GM12878 (cell line): ENCODE data around the gene HIRIP3. TPM values are rescaled to one million over a fixed set of nuclear protein-coding genes. Genes with fewer than 3 reads are reported as not detected.

ENCODE experiments used
- ATAC-seq: fragments of 200-7000 bp; cut with Tn5 transposase; 3 replicates; pipeline ENCODE4 v1.9.1; 2020; ENCODE audit warnings: mild to moderate bottlenecking, moderate library complexity
- BruUV-seq: library from RNA; stranded (reverse); fragments of 400-500 nt; replicated peaks from 2 replicates; lab custom pipeline; 2021; lab: Mats Ljungman, UMichigan
- CTCF ChIA-PET: fragments of 300-600 bp; sonication (Branson Sonifier 250); formaldehyde crosslinking; extraction: SDS; loops from one replicate; lab custom pipeline; 2021; ENCODE audit warnings: inconsistent platforms; lab: Yijun Ruan, JAX
- POLR2A ChIA-PET: fragments of 350-600 bp; formaldehyde crosslinking; extraction: SDS; loops from one replicate; lab custom pipeline; 2021; ENCODE audit warnings: inconsistent platforms; lab: Charles Lee
- RAD21 ChIA-PET: fragments of 300-600 bp; sonication (Branson Sonifier 250); formaldehyde crosslinking; loops from one replicate; lab custom pipeline; 2023; ENCODE audit warnings: antibody characterized with exemption; ENCODE audit not compliant: unreplicated experiment; lab: Charles Lee
- SMC1A ChIA-PET: fragments of 300-600 bp; sonication (Branson Sonifier 250); formaldehyde crosslinking; loops from one replicate; lab custom pipeline; 2023; ENCODE audit not compliant: unreplicated experiment, uncharacterized antibody; lab: Charles Lee
- DNase-seq: peaks from one replicate; pipeline ENCODE4 v3.0.0-alpha.2; 2011; ENCODE audit warnings: low read depth, low spot score
- FAIRE-seq: peaks from 3 replicates; lab custom pipeline; 2011; peaks lifted over from hg19 to GRCh38; lab: Jason Lieb, UNC
- H2AFZ ChIP-seq: 2 replicates; pipeline ENCODE4 v1.6.0; 2011; ENCODE audit warnings: low read depth, low read length, control low read depth; ENCODE audit not compliant: control insufficient read depth
- H3K27ac ChIP-seq: 2 replicates; pipeline ENCODE4 v1.5.1; 2011; ENCODE audit warnings: control low read depth; ENCODE audit not compliant: control insufficient read depth, insufficient read depth
- H3K27me3 ChIP-seq, 2 experiments: replicated peaks in 1 of 2; 2 replicates each; pipeline versions ENCODE4 v1.6.0 to v1.6.1; 2011; ENCODE audit warnings: low read length in 1 of 2; ENCODE audit not compliant: control insufficient read depth in 2 of 2, insufficient read depth in 2 of 2
- H3K36me3 ChIP-seq, 2 experiments: 2 replicates each; pipeline ENCODE4 v1.5.1; 2011; ENCODE audit warnings: low read length in 1 of 2; ENCODE audit not compliant: control insufficient read depth in 2 of 2, insufficient read depth in 2 of 2
- H3K4me1 ChIP-seq: 2 replicates; pipeline ENCODE4 v1.6.1; 2011; ENCODE audit warnings: mild to moderate bottlenecking, low read length, moderate library complexity, mixed read lengths; ENCODE audit not compliant: control insufficient read depth, insufficient read depth
- H3K4me2 ChIP-seq: 2 replicates; pipeline ENCODE4 v1.6.0; 2011; ENCODE audit warnings: control low read depth; ENCODE audit not compliant: control insufficient read depth, insufficient read depth
- H3K4me3 ChIP-seq: fragments of 200-600 bp; sonication (generic); 2 replicates; pipeline ENCODE4 v1.5.1; 2016
- H3K79me2 ChIP-seq: 2 replicates; pipeline ENCODE4 v1.6.0; 2011; ENCODE audit warnings: low read length; ENCODE audit not compliant: control insufficient read depth, insufficient read depth
- H3K9ac ChIP-seq: 2 replicates; pipeline ENCODE4 v1.8.0; 2011; ENCODE audit warnings: low read length, control low read depth, mixed read lengths; ENCODE audit not compliant: control insufficient read depth, insufficient read depth
- H3K9me3 ChIP-seq: replicated peaks from 3 replicates; pipeline ENCODE4 v1.5.1; 2011; ENCODE audit warnings: mild to moderate bottlenecking, low read length; ENCODE audit not compliant: control insufficient read depth, insufficient read depth
- H4K20me1 ChIP-seq: 2 replicates; pipeline ENCODE4 v1.6.0; 2011; ENCODE audit not compliant: control insufficient read depth, insufficient read depth
- BCLAF1 ChIP-seq: fragments of 450-650 bp; IDR thresholded peaks from 2 replicates; pipeline ENCODE4 v1.6.1; 2017; ENCODE audit warnings: antibody characterized with exemption, mild to moderate bottlenecking, moderate library complexity
- BHLHE40 ChIP-seq, 2 experiments: fragments of 450-650 bp in 1 of 2; IDR thresholded peaks; 2 replicates each; pipeline ENCODE4 v1.6.1; 2011 to 2017; ENCODE audit warnings: low read depth in 2 of 2, borderline replicate concordance in 1 of 2, improper control_type of control experiment in 1 of 2, low read length in 1 of 2, mild to moderate bottlenecking in 1 of 2
- CEBPB ChIP-seq, 2 experiments: fragments of 150-350 bp in 1 of 2; IDR thresholded peaks; 2 replicates each; pipeline ENCODE4 v1.6.1; 2012 to 2014; ENCODE audit warnings: low read depth in 2 of 2, low read length in 2 of 2, borderline replicate concordance in 1 of 2, inconsistent platforms in 1 of 2
- CREB1 ChIP-seq: IDR thresholded peaks from 2 replicates; pipeline ENCODE4 v1.6.1; 2012; ENCODE audit warnings: low read depth, mild to moderate bottlenecking, inconsistent platforms
- CREM ChIP-seq: IDR thresholded peaks from 2 replicates; pipeline ENCODE4 v1.6.1; 2014; ENCODE audit warnings: antibody characterized with exemption, low read depth
- DPF2 ChIP-seq: fragments of 450-650 bp; IDR thresholded peaks from 2 replicates; pipeline ENCODE4 v1.6.1; 2017; ENCODE audit warnings: mild to moderate bottlenecking
- FOXM1 ChIP-seq: IDR thresholded peaks from 2 replicates; pipeline ENCODE4 v1.6.1; 2012; ENCODE audit warnings: low read depth, mild to moderate bottlenecking, inconsistent platforms, low read length, moderate library complexity
- GATAD2B ChIP-seq: fragments of 450-650 bp; conservative IDR thresholded peaks from 2 replicates; pipeline ENCODE4 v1.6.1; 2017; ENCODE audit warnings: low read depth, mild to moderate bottlenecking, moderate library complexity
- IRF5 ChIP-seq: fragments of 450-650 bp; IDR thresholded peaks from 2 replicates; pipeline ENCODE4 v1.6.1; 2017; ENCODE audit warnings: borderline replicate concordance
- PAX8 ChIP-seq: fragments of 450-650 bp; IDR thresholded peaks from 2 replicates; pipeline ENCODE4 v1.6.1; 2017; ENCODE audit warnings: mild to moderate bottlenecking, moderate library complexity
- PML ChIP-seq: IDR thresholded peaks from 2 replicates; pipeline ENCODE4 v1.6.1; 2012; ENCODE audit warnings: low read length, inconsistent platforms
- RELB ChIP-seq: fragments of 450-650 bp; IDR thresholded peaks from 2 replicates; pipeline ENCODE4 v1.6.1; 2017; ENCODE audit warnings: low read depth, mild to moderate bottlenecking, moderate library complexity
- SMARCA5 ChIP-seq: fragments of 450-650 bp; IDR thresholded peaks from 2 replicates; pipeline ENCODE4 v1.6.1; 2017; ENCODE audit warnings: mild to moderate bottlenecking
- SMC3 ChIP-seq: IDR thresholded peaks from 2 replicates; pipeline ENCODE4 v1.6.1; 2011; ENCODE audit warnings: low read length, improper control_type of control experiment, borderline replicate concordance
- STAT1 ChIP-seq: fragments of 450-650 bp; conservative IDR thresholded peaks from 2 replicates; pipeline ENCODE4 v1.6.1; 2014; ENCODE audit warnings: antibody characterized with exemption, mild to moderate bottlenecking
- SUZ12 ChIP-seq: fragments of 200-600 bp; sonication (generic); IDR thresholded peaks from one replicate; pipeline ENCODE4 v1.6.1; 2018; ENCODE audit warnings: antibody characterized with exemption, mild to moderate bottlenecking; ENCODE audit not compliant: unreplicated experiment
- ZNF384 ChIP-seq: IDR thresholded peaks from 2 replicates; pipeline ENCODE4 v1.6.1; 2012; ENCODE audit warnings: low read depth, mild to moderate bottlenecking, low read length, improper control_type of control experiment, borderline replicate concordance
- WGBS: methylation state at CpG from one replicate; pipeline ENCODE4 v1.1.6; 2016; ENCODE audit warnings: low lambda C conversion rate; ENCODE audit not compliant: insufficient replicate concordance, insufficient coverage; ENCODE audit errors: missing lambda C conversion rate; 5-methylcytosine and 5-hydroxymethylcytosine counted together
- in situ Hi-C: fragments of 300-500 bp; cut with MboI; formaldehyde crosslinking; loops from 9 replicates; pipeline ENCODE4 v1.14.3; 2018; ENCODE audit warnings: mixed read lengths
- intact Hi-C: fragments of 100-400 bp; cut with micrococcal nuclease; formaldehyde crosslinking; loops from one replicate; pipeline ENCODE4 v1.14.2; 2022; ENCODE audit not compliant: unreplicated experiment
- polyA plus RNA-seq, 11 experiments: library from polyadenylated mRNA; depleted of rRNA in 4 of 11; unstranded in 6 of 11; stranded (reverse) in 5 of 11; fragments of >200 nt; fragmentation: Nextera tagmentation in 4 of 11; fragmentation: Illumina TruSeq in 1 of 11; extraction: Ambion mirVana in 4 of 11; extraction: Trizol in 1 of 11; gene quantifications; 1 replicate in 1 of 11; 2 replicates in 10 of 11; pipeline versions ENCODE4 v1.2.1 to v1.2.3, GENCODE V29; 2011 to 2016; ENCODE audit warnings: inconsistent platforms in 2 of 11, missing spikeins in 2 of 11, low read depth in 1 of 11
- total RNA-seq, 4 experiments: library from RNA; depleted of rRNA in 3 of 4; stranded (reverse); fragments of >200 nt in 3 of 4; fragmentation: Illumina TruSeq in 1 of 4; extraction: Trizol in 1 of 4; gene quantifications; 2 replicates each; pipeline versions ENCODE4 v1.2.1 to v1.2.3, GENCODE V29; 2013 to 2021

HIRIP3 gene
- total and polyA plus RNA-seq, 10 of the 15 experiments (the other 5 are each of a cell fraction or from before 2014, with no cell fraction given), result 4.1 to 43.5 (median 23.9) TPM

GRCh38 chr16:29961479-29962343 lies 33.7 kb downstream of the HIRIP3 start, which contains the start of gene TMEM219:
Gene TMEM219, plus strand, starts transcription at chr16:29962079. Its CDS starts 1,065 bp downstream, at chr16:29963144.
- TSS peak; percentile 64 for BruUV-seq
- SMC1A ChIA-PET, result interaction anchor here (0.7 to 2.7 kb wide), 8 partner anchors 11 to 113 kb away, joined by 3 to 20 read pairs (median 3); partner anchors contain the start of genes ASPHD1, HIRIP3 and TAOK2
- WGBS, result under 1% methylated on average over 63 of the region's 75 CpGs
- H3K9me3 ChIP-seq, result no peaks in the 10 kb centered on the region
- H3K27ac ChIP-seq, result peak within 1 kb of the TSS; percentile 79
- RAD21 ChIA-PET, result interaction anchor here (0.6 to 3.8 kb wide), 6 partner anchors 12 to 988 kb away, joined by 3 to 19 read pairs (median 6); partner anchors contain the start of genes KCTD13 and TAOK2
- POLR2A ChIA-PET, result interaction anchor here (0.6 to 3.4 kb wide), 5 partner anchors 12 to 137 kb away, joined by 3 to 53 read pairs (median 4); partner anchors contain the start of genes HIRIP3, INO80E, KCTD13 and TAOK2
- peak within 1 kb of the TSS; percentile 82 for H3K4me3 ChIP-seq
- DNase-seq (peak; percentile 70), ATAC-seq (peak; percentile 92), FAIRE-seq (peak; percentile 75)
- H3K9ac ChIP-seq, result peak within 1 kb of the TSS; percentile 86
- H3K79me2 ChIP-seq, result peaks cover 4% of the 10 kb centered on the region; the same call in 1 of the 2 replicates
- H3K4me1 ChIP-seq, result peaks cover 2% of the 10 kb centered on the region; the same call in 1 of the 2 replicates
- H3K27me3 ChIP-seq, result no peaks in the 10 kb centered on the region
- H4K20me1 ChIP-seq, result no peaks in the 10 kb centered on the region
- in situ Hi-C loops, result no loop called here
- peak within 1 kb of the TSS; percentile 98 for H3K4me2 ChIP-seq
- intact Hi-C loops, result loop anchor here (5.0 kb wide), 1 partner anchor 34 kb away; the partner anchor contains the start of gene KCTD13
- peak within 1 kb of the TSS; percentile 100 for H2AFZ ChIP-seq
- CTCF ChIA-PET, result interaction anchor here (0.8 to 3.3 kb wide), 12 partner anchors 11 to 141 kb away, joined by 3 to 21 read pairs (median 4); partner anchors contain the start of genes HIRIP3, INO80E, KCTD13 and MVP
- H3K36me3 ChIP-seq, result no peaks in the 10 kb centered on the region
- TF ChIP-seq DPF2 (peak; percentile 44), BHLHE40 (IDR thresholded peaks at IDR 0.05; ENCODE audit: borderline replicate concordance in 1 of 2, low read depth in 2 of 2, low read length in 1 of 2) (peak; percentile 89 to 92), ZNF384 (no peak), CEBPB (IDR thresholded peaks at IDR 0.05; ENCODE audit: borderline replicate concordance in 1 of 2, low read depth in 2 of 2, low read length in 2 of 2) (no peak), SUZ12 (no peak), SMC3 (no peak), CREM (peak; percentile 51; the same call in 1 of the 2 replicates), IRF5 (no peak), FOXM1 (no peak), SMARCA5 (no peak), RELB (no peak), CREB1 (peak; percentile 55), PML (no peak; the same call in 1 of the 2 replicates), PAX8 (no peak), BCLAF1 (peak; percentile 90), GATAD2B (peak; percentile 58; the same call in 1 of the 2 replicates), STAT1 (no peak)
